ENCODE results near the gene SUZ12.
"Not testable (repeated sequence)": the region's sequence is repeated elsewhere in the genome, so short reads cannot be mapped to it uniquely, and the experiment has no call there.

The SUZ12 gene

GRCh38 chr17:32041306-32041875, 104.6 kb downstream of the SUZ12 start:
- H3K36me3 ChIP-seq (ENCODE audit: insufficient read depth, low read length); H3F3A ChIP-seq (ENCODE audit: insufficient read depth, low read length); H3K9me2 ChIP-seq (ENCODE audit: low read depth, low read length); H3K9ac ChIP-seq (ENCODE audit: low read length); H3K4me1 ChIP-seq (ENCODE audit: insufficient read depth, low read length, severe bottlenecking); H3K4me3 ChIP-seq (ENCODE audit: low read depth, low read length, poor library complexity, severe bottlenecking); H3K27ac ChIP-seq (ENCODE audit: low read depth, low read length, poor library complexity, severe bottlenecking); H3K4me2 ChIP-seq (ENCODE audit: low read length); H4K20me1 ChIP-seq (ENCODE audit: insufficient read depth, low read length); H3K9me3 ChIP-seq (ENCODE audit: low read length); H3K79me2 ChIP-seq (ENCODE audit: insufficient read depth, low read length); H2AFZ ChIP-seq (ENCODE audit: low read length); H3K27me3 ChIP-seq (ENCODE audit: insufficient read depth, low read length): not testable (repeated sequence)

GRCh38 chr17:32042266-32042665, 105.5 kb downstream of the SUZ12 start:
- H3K9ac ChIP-seq (ENCODE audit: low read length); H3K36me3 ChIP-seq (ENCODE audit: insufficient read depth, low read length): not testable (repeated sequence)

GRCh38 chr17:32045611-32046010, 108.8 kb downstream of the SUZ12 start:
- H3K9me2 ChIP-seq (ENCODE audit: low read depth, low read length); H3F3A ChIP-seq (ENCODE audit: insufficient read depth, low read length); H3K9me3 ChIP-seq (ENCODE audit: low read length); H3K4me1 ChIP-seq (ENCODE audit: insufficient read depth, low read length, severe bottlenecking); H3K4me2 ChIP-seq (ENCODE audit: low read length); H2AFZ ChIP-seq (ENCODE audit: low read length); H4K20me1 ChIP-seq (ENCODE audit: insufficient read depth, low read length); H3K36me3 ChIP-seq (ENCODE audit: insufficient read depth, low read length); H3K9ac ChIP-seq (ENCODE audit: low read length); H3K27me3 ChIP-seq (ENCODE audit: insufficient read depth, low read length); H3K4me3 ChIP-seq (ENCODE audit: low read depth, low read length, poor library complexity, severe bottlenecking); H3K79me2 ChIP-seq (ENCODE audit: insufficient read depth, low read length); H3K27ac ChIP-seq (ENCODE audit: low read depth, low read length, poor library complexity, severe bottlenecking): not testable (repeated sequence)

More at GRCh38 chr17:32042266-32042665, 105.5 kb downstream of the SUZ12 start:
- not testable (repeated sequence) for H2AFZ ChIP-seq (ENCODE audit: low read length); H3K27me3 ChIP-seq (ENCODE audit: insufficient read depth, low read length); H3K4me1 ChIP-seq (ENCODE audit: insufficient read depth, low read length, severe bottlenecking); H3F3A ChIP-seq (ENCODE audit: insufficient read depth, low read length); H3K27ac ChIP-seq (ENCODE audit: low read depth, low read length, poor library complexity, severe bottlenecking); H4K20me1 ChIP-seq (ENCODE audit: insufficient read depth, low read length); H3K4me3 ChIP-seq (ENCODE audit: low read depth, low read length, poor library complexity, severe bottlenecking); H3K9me3 ChIP-seq (ENCODE audit: low read length); H3K9me2 ChIP-seq (ENCODE audit: low read depth, low read length); H3K4me2 ChIP-seq (ENCODE audit: low read length); H3K79me2 ChIP-seq (ENCODE audit: insufficient read depth, low read length)

GRCh38 chr17:32047663-32048062, 110.9 kb downstream of the SUZ12 start:
- H2AFZ ChIP-seq (ENCODE audit: low read length); H3K27ac ChIP-seq (ENCODE audit: low read depth, low read length, poor library complexity, severe bottlenecking); H3K79me2 ChIP-seq (ENCODE audit: insufficient read depth, low read length); H3K4me3 ChIP-seq (ENCODE audit: low read depth, low read length, poor library complexity, severe bottlenecking); H3K9me3 ChIP-seq (ENCODE audit: low read length); H3K9ac ChIP-seq (ENCODE audit: low read length); H3K27me3 ChIP-seq (ENCODE audit: insufficient read depth, low read length); H4K20me1 ChIP-seq (ENCODE audit: insufficient read depth, low read length); H3K4me1 ChIP-seq (ENCODE audit: insufficient read depth, low read length, severe bottlenecking); H3K9me2 ChIP-seq (ENCODE audit: low read depth, low read length); H3K4me2 ChIP-seq (ENCODE audit: low read length); H3F3A ChIP-seq (ENCODE audit: insufficient read depth, low read length); H3K36me3 ChIP-seq (ENCODE audit: insufficient read depth, low read length): not testable (repeated sequence)
